ENCODE data around the gene FNDC8.
"Not testable (repeated sequence)": the region's sequence is repeated elsewhere in the genome, so short reads cannot be mapped to it uniquely, and the experiment has no call there.

Gene FNDC8

DNA sequence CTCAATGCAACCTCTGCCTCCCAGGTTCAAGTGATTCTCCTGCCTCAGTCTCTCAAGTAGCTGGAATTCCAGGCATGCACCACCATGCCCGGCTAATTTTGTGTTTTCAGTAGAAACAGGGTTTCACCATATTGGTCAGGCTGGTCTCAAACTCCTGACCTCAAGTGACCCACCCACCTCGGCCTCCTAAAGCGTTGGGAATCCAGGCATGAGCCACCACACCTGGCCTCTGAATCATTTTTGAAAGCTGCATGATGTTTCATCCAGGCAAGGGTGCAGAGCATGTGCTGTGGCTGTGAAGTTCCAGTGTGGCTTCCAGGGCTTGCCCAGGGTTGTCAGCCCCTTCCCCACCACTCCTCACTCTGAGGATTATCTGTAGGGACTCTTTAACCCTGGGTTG is 50.9 kb downstream of the FNDC8 start:
- not testable (repeated sequence) for DNase-seq

GRCh38 chr17:35174835-35175334 is 53.5 kb downstream of the FNDC8 start:
- no peak for DNase-seq

- no peak for DNase-seq
Measured at GRCh38 chr17:35175638-35176415, 54.4 kb downstream of the FNDC8 start.

GRCh38 chr17:35176897-35177296 is 55.5 kb downstream of the FNDC8 start:
- DNase-seq: no peak

DNA sequence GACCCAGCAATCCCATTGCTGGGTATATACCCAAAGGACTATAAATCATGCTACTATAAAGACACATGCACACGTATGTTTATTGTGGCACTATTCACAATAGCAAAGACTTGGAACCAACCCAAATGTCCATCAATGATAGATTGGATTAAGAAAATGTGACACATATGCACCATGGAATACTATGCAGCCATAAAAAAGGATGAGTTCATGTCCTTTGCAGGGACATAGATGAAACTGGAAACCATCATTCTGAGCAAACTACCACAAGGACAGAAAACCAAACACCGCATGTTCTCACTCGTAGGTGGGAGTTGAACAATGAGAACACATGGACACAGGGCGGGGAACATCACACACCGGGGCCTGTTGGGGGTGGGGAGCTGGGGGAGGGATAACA is 58.0 kb downstream of the FNDC8 start:
- DNase-seq: not testable (repeated sequence)

Measured in CD4-positive, alpha-beta T cell treated with Interleukin-4 for 1 hour (primary cell).